HG03558 (cell line): ENCODE measurements around the gene NPIPA1.
"Not testable (repeated sequence)": the region's sequence is repeated elsewhere in the genome, so short reads cannot be mapped to it uniquely, and the experiment has no call there.

Source experiments
- ATAC-seq: cut with Tn5 transposase; IDR thresholded peaks from one replicate; pipeline ENCODE4 v1.9.1; 2021; ENCODE audit warnings: moderate number of reproducible peaks; ENCODE audit not compliant: unreplicated experiment; ENCODE audit errors: extremely low read depth

NPIPA1 gene

DNA sequence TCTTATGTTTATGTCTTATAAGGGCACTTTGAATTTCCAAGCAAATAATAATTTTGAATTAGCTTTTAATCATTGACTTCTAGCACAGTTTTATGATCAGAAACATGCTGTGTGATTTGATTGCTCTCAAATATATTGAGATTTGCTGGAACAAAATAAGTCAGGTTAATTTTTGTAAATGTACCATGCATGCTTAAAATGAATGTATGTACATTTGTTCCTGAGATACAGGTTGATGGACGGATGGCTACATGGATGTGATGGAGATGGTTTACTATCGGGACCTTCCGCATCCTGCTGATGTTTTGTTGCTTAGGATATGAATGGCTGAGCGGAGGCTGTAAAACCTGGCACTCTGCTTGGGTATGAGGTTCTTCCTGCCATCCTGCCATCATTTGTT is at the start of gene NPIPA1:
TSS of gene NPIPA1 (plus strand) at position 301 of the 400 bp plus-strand sequence. CDS start at position 301, 0 bp downstream.
- ATAC-seq = not testable (repeated sequence)

DNA sequence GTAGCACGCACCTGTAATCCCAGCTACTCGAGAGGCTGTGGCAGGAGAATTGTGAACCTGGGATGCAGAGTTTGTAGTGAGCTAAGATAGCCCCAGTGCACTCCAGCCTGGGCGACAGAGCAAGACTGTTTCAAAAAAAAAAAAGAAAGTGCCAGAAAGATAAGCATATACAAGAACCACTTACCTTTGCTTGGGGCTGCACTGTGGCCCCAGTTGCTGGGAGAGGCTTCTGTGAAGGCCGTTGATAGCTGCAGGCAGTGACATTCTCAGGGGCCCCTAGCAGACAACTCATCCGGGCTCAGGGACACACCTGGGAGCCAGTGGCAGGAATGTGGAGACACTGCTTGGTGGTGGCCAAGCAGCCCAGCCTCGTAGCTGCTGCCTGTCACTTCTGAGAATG is 45.1 kb upstream of the NPIPA1 start:
- not testable (repeated sequence) for ATAC-seq

DNA sequence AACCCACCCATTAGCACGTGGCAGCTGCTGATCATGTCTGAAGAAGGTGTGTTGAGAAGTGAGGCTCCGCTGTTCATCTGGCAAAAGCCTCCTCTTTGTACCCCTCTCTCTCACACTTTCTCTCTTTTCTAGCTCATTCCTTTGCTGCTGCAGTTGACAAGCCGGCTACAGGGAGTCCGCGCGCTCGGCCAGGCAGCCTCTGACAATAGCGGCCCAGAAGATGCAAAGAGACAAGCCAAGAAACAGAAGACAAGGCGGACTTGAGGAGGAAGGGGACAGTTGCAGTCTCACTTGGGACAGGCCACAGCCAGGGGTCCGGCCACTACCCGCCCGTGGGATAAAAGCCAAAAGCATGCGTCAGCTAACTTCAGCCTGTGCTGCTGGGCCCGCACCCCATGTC is 41.9 kb upstream of the NPIPA1 start:
- ATAC-seq = not testable (repeated sequence)

DNA sequence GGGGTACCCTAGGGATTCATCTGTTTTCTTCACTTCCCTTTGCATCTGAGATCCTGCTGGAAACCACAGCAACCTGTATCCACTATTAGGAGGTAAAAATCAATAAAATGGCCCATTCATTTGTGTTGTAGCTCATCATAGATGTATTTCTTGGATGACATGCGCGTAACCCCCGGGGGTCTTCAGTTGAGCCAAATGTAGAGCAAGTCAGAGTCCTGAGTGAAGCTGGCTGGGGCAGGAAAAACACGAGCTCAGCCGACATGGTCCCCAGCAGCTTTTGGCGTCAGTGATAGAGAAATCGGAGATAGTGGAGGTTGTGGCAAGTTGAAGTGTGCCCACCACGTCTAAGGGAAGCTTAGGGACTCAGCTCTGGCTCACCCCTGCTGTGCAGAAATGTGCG is 41.2 kb upstream of the NPIPA1 start:
- ATAC-seq = not testable (repeated sequence)

DNA sequence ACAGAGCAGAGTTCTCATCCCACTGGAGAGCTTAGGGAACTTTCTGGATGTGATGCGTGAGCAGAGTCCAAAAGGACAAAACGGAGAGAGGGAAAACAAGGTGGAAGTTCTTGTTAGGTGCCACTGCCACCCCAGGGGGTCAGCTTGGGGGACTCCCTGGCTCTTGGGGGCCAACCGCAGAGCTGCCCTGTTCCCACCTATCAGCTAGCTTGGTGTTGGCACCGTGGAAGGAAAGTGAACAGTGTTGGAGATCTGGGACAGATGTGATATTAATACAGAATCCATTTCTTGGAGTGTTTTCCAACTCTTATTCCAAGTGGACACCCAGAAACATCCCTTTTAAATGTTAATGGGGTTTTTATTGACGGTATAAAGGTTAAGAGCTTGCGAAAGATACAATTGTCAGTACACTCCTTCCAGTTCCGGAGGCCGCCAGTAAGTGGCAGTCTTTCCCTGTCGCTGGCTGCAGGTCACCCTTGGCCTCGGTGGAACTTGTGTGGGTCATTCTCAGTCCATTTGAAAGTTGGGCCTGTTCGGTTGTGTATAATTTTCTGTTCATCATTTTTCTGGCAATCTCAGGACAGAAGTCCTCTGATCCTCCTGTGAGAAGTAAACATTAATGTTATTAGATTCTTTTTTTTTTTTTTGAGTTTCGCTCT is 40.1 kb upstream of the NPIPA1 start:
- not testable (repeated sequence) for ATAC-seq

DNA sequence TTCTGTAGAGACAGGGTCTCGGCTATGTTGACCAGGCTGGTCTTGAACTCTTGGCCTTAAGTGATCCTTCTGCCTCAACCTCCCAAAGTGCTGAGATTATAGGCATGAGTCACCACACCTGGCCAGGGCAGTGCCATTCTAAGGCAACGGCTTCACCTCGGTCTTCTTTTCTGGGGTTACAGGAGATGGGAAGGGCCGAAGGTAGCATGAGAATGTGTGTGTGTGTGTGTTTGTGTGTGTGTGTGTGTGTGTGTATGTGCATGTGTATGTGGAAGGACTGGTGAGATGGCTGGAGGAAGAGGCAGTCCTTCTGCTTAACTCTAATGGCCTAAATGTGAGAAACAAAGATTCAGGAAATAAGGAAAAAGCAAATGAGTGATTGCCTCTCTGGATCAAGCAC is 39.1 kb upstream of the NPIPA1 start:
- not testable (repeated sequence) for ATAC-seq

DNA sequence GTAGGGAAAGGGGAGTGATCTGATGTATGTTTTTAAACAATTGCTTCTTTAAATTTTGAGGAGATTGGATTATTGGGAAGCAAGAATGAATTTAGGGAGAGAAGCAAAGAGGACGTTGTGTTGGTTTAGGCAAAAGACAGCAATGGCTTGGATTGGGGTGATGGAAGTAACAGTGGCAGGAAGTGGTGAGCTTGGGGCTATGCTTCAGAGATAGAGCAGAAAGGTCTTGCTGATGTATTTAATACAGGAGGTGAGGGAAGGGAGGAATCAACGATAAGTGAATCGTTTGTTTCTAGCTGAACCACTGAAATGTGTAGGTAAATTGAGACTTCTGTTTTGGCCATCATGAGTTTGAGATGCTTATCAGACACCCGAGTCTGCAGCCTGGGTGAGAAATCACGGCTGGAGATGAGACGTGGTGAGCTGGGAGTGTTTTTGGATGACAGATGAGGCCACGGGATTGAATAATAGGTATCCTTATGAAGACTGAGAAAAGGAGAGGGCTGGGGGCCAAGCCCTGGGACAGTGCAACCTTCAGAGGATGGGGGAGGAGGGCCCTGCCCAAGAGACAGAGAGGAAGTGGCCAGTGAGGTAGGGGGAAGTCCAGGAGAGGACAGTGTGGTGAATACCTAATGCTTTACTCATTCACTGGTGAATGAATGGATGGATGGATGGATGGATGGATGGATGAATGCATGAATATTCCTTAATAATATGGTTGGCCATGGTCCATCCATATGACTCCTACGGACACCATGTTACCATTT is 33.9 kb upstream of the NPIPA1 start:
- ATAC-seq = not testable (repeated sequence)

DNA sequence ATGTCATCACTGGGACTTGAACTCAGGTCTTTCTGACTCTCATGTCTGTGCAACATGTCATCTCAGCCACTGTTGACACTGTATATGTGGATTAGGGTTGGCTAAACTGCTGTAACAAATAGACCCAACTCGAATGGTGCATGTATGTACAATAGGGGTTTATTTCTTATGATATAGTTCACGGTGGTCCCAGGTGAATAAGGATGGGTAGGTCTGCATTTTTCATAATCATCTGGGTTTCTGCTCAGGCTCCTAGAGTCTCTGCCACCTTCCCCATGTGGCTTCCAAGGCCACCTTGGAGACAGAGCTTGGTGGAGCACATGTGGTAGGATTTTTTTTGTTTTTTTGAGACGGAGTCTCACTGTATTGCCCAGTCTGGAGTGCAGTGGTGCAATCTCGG is 27.5 kb upstream of the NPIPA1 start:
- ATAC-seq = not testable (repeated sequence)

DNA sequence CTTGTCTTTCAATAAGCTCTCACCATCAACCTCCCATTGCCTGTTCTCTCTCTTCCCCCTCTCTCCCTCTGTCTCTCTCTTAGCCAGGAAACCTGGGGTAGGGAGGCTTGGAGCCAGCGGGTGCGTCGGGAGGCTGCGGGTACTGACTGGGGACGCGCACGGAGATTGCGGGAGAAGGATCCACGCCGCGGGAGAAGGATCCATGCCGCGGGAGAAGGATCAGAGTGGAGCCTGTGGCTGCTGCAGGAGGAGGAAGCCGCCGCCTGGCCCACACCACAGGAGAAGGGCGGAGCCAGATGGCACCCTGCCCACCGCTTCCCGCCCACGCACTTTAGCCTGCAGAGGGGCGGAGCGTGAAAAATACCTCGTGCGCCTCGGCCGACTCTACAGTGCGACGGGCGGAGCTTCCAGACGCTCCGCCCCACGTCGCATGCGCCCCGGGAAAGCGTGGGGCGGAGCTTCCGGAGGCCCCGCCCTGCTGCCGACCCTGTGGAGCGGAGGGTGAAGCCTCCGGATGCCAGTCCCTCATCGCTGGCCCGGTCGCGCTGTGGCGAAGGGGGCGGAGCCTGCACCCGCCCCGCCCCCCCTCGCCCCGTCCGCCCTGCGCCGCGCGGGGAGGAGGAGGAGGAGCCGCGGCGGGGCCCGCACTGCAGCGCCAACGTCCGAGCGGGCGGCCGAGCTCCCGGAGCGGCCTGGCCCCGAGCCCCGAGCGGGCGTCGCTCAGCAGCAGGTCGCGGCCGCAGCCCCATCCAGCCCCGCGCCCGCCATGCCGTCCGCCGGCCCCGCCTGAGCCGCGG is 26.2 kb upstream of the NPIPA1 start:
- not testable (repeated sequence) for ATAC-seq

DNA sequence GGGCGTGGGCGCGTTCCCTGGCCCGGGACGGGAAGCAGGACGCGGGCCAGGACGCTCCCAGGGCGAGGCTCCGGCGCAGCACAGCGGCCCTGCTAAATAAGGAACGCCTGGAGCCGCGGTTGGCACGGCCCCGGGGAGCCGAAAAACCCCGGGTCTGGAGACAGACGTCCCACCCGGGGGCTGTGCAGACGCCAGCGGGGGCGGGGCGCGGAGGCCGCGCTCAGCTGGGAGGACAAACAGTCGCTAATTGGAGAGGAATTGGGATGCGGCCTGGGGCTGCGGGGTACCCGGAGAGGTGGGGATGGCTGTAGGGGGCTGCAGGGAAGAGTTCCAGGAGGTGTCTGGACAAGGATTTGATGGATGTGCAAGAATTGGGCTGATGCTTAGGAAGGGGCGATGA is 25.3 kb upstream of the NPIPA1 start:
- not testable (repeated sequence) for ATAC-seq

DNA sequence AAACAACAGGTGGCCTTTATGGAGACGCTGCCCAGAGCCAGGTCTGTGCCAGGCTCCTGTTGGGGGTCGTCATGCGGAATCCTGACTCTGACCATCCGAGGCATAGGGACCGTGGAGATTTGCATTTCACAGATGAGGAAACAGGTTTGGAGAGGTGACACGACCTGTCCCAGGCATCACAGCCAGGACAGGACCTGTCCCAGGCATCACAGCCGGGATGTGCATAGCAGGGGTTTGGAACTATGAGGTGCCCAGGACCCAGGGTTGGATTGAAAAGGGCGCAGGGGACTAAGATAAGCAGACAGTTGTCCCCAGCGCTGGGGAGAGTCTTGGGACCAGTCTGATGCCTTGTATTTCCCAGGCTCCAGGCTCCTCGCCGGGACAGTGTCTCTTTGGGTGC is 24.7 kb upstream of the NPIPA1 start:
- not testable (repeated sequence) for ATAC-seq

DNA sequence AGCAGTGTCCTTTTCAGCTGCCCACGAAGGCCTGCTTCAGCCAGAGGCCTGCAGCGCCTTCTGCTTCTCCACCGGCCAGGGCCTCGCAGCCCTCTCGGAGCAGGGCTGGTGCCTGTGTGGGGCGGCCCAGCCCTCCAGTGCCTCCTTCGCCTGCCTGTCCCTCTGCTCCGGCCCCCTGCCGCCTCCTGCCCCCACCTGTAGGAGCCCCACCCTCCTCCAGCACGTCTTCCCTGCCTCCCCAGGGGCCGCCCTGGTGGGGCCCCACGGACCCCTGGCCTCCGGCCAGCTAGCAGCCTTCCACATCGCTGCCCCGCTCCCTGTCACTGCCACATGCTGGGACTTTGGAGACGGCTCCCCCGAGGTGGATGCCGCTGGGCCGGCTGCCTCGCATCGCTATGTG is 18.7 kb upstream of the NPIPA1 start:
- ATAC-seq = not testable (repeated sequence)

DNA sequence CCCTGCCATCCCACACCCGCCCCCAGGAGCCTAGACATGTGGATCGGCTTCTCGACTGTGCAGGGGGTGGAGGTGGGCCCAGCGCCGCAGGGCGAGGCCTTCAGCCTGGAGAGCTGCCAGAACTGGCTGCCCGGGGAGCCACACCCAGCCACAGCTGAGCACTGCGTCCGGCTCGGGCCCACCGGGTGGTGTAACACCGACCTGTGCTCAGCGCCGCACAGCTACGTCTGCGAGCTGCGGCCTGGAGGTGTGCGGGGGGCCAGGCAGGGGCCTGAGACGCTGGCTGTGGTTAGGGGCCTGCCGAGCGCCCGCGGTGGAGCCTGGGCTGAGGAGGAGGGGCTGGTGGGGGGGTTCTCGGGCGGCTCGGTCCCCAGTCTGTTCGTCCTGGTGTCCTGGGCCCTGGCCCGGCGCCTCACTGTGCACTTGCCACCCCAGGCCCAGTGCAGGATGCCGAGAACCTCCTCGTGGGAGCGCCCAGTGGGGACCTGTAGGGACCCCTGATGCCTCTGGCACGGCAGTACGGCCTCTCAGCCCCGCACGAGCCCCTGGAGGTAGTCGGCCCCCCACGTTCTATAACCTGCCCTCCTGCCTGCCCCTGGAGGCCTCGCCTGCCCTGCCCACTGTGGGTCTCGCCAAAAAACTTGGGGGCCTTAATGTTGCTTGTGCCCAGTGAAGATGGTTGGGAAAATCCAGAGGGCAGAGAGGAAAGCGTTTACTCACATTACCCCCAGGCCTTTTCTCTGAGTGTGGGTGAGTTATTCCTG is 17.2 kb upstream of the NPIPA1 start:
- ATAC-seq = not testable (repeated sequence)

DNA sequence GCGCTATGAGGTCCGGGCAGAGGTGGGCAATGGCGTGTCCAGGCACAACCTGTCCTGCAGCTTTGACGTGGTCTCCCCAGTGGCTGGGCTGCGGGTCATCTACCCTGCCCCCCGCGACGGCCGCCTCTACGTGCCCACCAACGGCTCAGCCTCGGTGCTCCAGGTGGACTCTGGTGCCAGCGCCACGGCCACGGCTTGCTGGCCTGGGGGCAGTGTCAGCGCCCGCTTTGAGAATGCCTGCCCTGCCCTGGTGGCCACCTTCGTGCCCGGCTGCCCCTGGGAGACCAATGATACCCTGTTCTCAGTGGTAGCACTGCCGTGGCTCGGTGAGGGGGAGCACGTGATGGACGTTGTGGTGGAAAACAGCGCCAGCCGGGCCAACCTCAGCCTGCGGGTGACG is 15.0 kb upstream of the NPIPA1 start:
- ATAC-seq = not testable (repeated sequence)

DNA sequence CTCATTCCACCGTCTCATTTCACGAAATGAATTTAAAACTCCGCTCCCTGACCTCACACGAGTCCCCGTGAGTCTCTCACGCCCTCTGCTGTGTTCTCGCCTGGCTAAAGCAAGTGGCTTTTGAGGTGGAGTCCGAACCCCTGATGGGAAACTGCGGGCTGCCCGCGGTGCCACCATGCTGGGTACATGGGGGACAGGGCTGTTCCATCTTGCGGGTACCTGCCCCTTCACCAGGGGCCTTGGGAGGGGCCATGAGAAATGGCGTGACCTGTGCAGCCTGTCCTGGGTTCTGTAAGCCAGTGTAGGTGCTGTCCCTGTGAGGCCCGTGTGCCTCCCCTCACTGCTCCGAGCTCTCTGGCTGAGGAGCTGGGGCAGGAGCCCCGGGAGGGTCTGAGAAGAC is 14.3 kb upstream of the NPIPA1 start:
- ATAC-seq = not testable (repeated sequence)

DNA sequence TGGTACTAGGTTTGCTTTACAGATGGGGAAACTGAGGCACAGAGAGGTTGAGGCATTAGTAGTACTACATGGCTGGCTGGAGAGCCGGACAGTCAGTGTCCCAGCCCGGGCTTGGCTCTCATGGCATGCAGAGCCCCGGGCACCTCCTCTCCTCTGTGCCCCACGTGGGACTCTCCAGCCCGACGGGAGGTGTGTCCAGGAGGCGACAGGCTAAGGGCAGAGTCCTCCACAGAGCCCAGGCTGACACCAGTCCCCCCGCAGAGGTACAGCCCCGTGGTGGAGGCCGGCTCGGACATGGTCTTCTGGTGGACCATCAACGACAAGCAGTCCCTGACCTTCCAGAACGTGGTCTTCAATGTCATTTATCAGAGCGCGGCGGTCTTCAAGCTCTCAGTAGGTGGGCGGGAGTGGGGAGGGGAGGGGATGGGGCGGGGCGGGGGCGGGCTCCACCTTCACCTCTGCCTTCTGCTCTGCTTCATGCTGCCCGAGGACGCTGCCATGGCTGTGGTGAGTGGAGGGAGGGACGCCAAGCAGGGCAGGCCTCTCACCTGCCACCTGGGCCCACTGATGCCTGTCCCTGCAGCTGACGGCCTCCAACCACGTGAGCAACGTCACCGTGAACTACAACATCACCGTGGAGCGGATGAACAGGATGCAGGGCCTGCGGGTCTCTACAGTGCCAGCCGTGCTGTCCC is 13.7 kb upstream of the NPIPA1 start:
- ATAC-seq = not testable (repeated sequence)

DNA sequence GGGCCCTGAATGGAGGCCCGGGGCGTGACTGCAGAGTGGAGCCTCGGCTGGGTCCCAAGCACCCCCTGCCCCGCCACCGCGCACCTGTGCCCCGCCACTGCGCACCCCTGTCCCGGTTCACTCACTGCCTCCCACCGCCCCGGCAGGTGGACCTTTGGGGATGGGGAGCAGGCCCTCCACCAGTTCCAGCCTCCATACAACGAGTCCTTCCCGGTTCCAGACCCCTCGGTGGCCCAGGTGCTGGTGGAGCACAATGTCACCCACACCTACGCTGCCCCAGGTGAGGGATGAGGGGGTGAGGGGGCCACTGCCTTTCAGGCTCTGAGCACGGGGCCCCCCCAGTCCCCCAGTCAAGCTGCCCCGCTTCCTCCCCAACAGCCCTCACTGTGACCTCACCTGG is 12.9 kb upstream of the NPIPA1 start:
- not testable (repeated sequence) for ATAC-seq

DNA sequence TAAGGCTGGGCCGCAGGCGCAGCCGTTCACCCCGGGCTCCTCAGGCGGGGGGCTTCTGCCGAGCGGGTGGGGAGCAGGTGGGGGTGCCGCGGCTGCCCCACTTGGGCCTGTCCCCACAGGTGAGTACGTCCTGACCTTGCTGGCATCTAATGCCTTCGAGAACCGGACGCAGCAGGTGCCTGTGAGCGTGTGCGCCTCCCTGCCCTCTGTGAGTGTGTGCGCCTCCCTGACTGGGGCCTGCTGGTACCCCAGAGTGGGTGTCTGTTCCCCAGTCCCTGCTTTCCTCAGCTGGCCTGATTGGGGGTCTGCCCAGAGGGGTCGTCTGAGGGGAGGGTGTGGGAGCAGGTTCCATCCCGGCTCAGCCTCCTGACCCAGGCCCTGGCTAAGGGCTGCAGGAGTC is 12.3 kb upstream of the NPIPA1 start:
- ATAC-seq = not testable (repeated sequence)

DNA sequence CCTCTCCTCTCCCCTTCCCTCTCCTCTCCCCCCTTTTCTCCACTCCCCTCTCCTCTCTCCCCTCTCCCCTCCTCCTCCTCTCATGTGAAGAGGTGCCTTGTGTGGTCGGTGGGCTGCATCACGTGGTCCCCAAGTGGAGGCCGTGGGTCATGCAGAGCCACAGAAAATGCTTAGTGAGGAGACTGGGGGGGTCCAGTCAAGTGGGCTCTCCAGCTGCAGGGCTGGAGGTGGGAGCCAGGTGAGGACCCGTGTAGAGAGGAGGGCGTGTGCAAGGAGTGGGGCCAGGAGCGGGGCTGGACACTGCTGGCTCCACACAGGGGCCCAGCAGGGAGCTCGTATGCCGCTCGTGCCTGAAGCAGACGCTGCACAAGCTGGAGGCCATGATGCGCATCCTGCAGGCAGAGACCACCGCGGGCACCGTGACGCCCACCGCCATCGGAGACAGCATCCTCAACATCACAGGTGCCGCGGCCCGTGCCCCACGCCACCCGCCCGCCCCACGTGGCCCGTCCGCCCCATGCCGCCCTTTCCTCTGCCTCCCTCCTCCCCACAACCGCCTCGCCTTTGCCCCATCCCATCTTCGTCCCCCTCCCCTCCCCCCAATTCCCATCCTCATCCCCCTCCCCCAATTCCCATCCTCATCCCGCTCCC is 9.1 kb upstream of the NPIPA1 start:
- ATAC-seq = not testable (repeated sequence)
